ENCODE data around the gene LILRB5.

DNA sequence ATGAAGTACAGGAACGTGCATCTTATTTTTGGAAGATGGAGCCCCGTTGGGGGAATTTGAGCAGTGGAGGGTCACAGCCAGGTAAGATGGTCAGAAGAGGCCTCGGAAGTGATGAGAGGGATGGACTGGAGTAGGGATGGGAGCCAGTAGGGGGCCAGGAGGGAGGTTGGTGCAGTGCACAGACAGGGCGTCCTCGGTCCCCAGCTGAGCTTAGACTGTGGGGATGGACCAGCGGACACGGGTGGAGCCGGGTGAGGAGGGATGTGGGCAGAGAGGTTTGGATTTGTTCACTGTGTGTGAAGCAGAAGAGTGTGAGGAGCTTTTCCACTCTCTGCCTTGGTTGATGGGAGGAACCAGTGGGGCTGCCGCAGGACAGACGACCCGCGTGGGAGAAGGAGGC, 45.8 kb downstream of the LILRB5 start:
- TF ChIP-seq, protein P1, sequence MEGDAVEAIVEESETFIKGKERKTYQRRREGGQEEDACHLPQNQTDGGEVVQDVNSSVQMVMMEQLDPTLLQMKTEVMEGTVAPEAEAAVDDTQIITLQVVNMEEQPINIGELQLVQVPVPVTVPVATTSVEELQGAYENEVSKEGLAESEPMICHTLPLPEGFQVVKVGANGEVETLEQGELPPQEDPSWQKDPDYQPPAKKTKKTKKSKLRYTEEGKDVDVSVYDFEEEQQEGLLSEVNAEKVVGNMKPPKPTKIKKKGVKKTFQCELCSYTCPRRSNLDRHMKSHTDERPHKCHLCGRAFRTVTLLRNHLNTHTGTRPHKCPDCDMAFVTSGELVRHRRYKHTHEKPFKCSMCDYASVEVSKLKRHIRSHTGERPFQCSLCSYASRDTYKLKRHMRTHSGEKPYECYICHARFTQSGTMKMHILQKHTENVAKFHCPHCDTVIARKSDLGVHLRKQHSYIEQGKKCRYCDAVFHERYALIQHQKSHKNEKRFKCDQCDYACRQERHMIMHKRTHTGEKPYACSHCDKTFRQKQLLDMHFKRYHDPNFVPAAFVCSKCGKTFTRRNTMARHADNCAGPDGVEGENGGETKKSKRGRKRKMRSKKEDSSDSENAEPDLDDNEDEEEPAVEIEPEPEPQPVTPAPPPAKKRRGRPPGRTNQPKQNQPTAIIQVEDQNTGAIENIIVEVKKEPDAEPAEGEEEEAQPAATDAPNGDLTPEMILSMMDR (IDR thresholded peaks at IDR 0.05 in 8 of 11, conservative IDR thresholded peaks at IDR 0.05 in 3 of 11): no peak
- TF ChIP-seq POLR2AphosphoS5 (IDR thresholded peaks at IDR 0.05) (peak in 1 of 3 donors; percentile 58), POLR2A (IDR thresholded peaks at IDR 0.05) (no peak)

Measured in spleen (tissue), 7 donors.